HepG2 (cell line): ENCODE data around the gene WDR27. TPM values are rescaled to one million over a fixed set of nuclear protein-coding genes. Genes with fewer than 3 reads are reported as not detected.

Source experiments
- ELF3 ChIP-seq: IDR thresholded peaks from 2 replicates; pipeline ENCODE4 v1.6.1; 2016; ENCODE audit warnings: missing genetic modification reagents, missing compliant biosample characterization
- ETV5 ChIP-seq: IDR thresholded peaks from 2 replicates; pipeline ENCODE4 v1.6.1; 2018; ENCODE audit warnings: missing biosample characterization, missing genetic modification reagents, inconsistent platforms, borderline replicate concordance
- HOXD1 ChIP-seq: sonication (generic); formaldehyde crosslinking; IDR thresholded peaks from 2 replicates; pipeline ENCODE4 v1.5.0; 2020; ENCODE audit warnings: missing genetic modification reagents
- KAT2B ChIP-seq: fragments of 150-350 bp; IDR thresholded peaks from 2 replicates; pipeline ENCODE4 v1.6.1; 2014; ENCODE audit warnings: low read depth, low read length, borderline replicate concordance
- RXRA ChIP-seq: sonication (generic); formaldehyde crosslinking; IDR thresholded peaks from 2 replicates; pipeline ENCODE4 v1.5.1; 2020; ENCODE audit warnings: missing genetic modification reagents
- SOX6 ChIP-seq, 2 experiments: fragments of 450-650 bp in 1 of 2; sonication (generic) in 1 of 2; formaldehyde crosslinking in 1 of 2; IDR thresholded peaks; 2 replicates each; pipeline versions ENCODE4 v1.4.0 to v1.6.1; 2017 to 2020; ENCODE audit warnings: antibody characterized with exemption in 1 of 2, mild to moderate bottlenecking in 1 of 2, missing genetic modification reagents in 1 of 2
- TOPORS ChIP-seq: sonication (generic); formaldehyde crosslinking; IDR thresholded peaks from 2 replicates; pipeline ENCODE4 v1.8.0; 2023; ENCODE audit warnings: mild to moderate bottlenecking, missing genetic modification reagents
- ZBTB8A ChIP-seq: sonication (generic); formaldehyde crosslinking; IDR thresholded peaks from 2 replicates; pipeline ENCODE4 v1.4.0; 2020; ENCODE audit warnings: mild to moderate bottlenecking, low read depth, missing genetic modification reagents, borderline replicate concordance
- ZNF777 ChIP-seq: sonication (generic); formaldehyde crosslinking; IDR thresholded peaks from 2 replicates; pipeline ENCODE4 v1.4.0; 2020; ENCODE audit warnings: missing genetic modification reagents
- polyA plus RNA-seq, 8 experiments: library from polyadenylated mRNA; depleted of rRNA in 3 of 8; stranded (reverse) in 7 of 8; unstranded in 1 of 8; fragments of >200 nt; fragmentation: Illumina TruSeq in 4 of 8; extraction: Trizol in 4 of 8; gene quantifications; 2 replicates each; pipeline versions ENCODE4 v1.2.1 to v1.2.3, GENCODE V29; 2011 to 2016; ENCODE audit warnings: low read depth in 4 of 8, missing spikeins in 1 of 8, mixed read lengths in 1 of 8; ENCODE audit not compliant: insufficient read depth in 1 of 8
- total RNA-seq, 5 experiments: library from RNA; depleted of rRNA; stranded (reverse); fragments of >200 nt; fragmentation: Illumina TruSeq; extraction: Trizol; gene quantifications; 2 replicates each; pipeline ENCODE4 v1.2.3, GENCODE V29; 2016; ENCODE audit warnings: low read depth in 1 of 5
- TF ChIP-seq, protein P1 (sequence below): sonication (generic); formaldehyde crosslinking; IDR thresholded peaks from 2 replicates; pipeline ENCODE4 v1.4.0; 2020; ENCODE audit warnings: missing genetic modification reagents
- TF ChIP-seq, protein P2 (sequence below): sonication (generic); formaldehyde crosslinking; IDR thresholded peaks from 2 replicates; pipeline ENCODE4 v1.5.0; 2020; ENCODE audit warnings: mild to moderate bottlenecking, missing genetic modification reagents, borderline replicate concordance
- TF ChIP-seq, protein P3 (sequence below): sonication (generic); formaldehyde crosslinking; IDR thresholded peaks from 2 replicates; pipeline ENCODE4 v1.4.0; 2020; ENCODE audit warnings: mild to moderate bottlenecking, missing genetic modification reagents
- TF ChIP-seq, protein P4 (sequence below): sonication (generic); formaldehyde crosslinking; IDR thresholded peaks from 2 replicates; pipeline ENCODE4 v1.4.0; 2020; ENCODE audit warnings: missing genetic modification reagents
- TF ChIP-seq, protein P5 (sequence below): IDR thresholded peaks from 2 replicates; pipeline ENCODE4 v1.6.1; 2016; ENCODE audit warnings: mild to moderate bottlenecking
- TF ChIP-seq, protein P6 (sequence below): sonication (generic); formaldehyde crosslinking; IDR thresholded peaks from 2 replicates; pipeline ENCODE4 v1.4.0; 2020; ENCODE audit warnings: low read depth, mild to moderate bottlenecking, missing genetic modification reagents
- TF ChIP-seq, protein P7 (sequence below): sonication (generic); formaldehyde crosslinking; IDR thresholded peaks from 2 replicates; pipeline ENCODE4 v1.8.0; 2022; ENCODE audit warnings: missing genetic modification reagents, mild to moderate bottlenecking, borderline replicate concordance

WDR27 gene
- total and polyA plus RNA-seq, 2 of the 13 experiments (the other 11 are each of a cell fraction or from before 2014, with no cell fraction given), result 34.1 to 80.3 TPM

DNA sequence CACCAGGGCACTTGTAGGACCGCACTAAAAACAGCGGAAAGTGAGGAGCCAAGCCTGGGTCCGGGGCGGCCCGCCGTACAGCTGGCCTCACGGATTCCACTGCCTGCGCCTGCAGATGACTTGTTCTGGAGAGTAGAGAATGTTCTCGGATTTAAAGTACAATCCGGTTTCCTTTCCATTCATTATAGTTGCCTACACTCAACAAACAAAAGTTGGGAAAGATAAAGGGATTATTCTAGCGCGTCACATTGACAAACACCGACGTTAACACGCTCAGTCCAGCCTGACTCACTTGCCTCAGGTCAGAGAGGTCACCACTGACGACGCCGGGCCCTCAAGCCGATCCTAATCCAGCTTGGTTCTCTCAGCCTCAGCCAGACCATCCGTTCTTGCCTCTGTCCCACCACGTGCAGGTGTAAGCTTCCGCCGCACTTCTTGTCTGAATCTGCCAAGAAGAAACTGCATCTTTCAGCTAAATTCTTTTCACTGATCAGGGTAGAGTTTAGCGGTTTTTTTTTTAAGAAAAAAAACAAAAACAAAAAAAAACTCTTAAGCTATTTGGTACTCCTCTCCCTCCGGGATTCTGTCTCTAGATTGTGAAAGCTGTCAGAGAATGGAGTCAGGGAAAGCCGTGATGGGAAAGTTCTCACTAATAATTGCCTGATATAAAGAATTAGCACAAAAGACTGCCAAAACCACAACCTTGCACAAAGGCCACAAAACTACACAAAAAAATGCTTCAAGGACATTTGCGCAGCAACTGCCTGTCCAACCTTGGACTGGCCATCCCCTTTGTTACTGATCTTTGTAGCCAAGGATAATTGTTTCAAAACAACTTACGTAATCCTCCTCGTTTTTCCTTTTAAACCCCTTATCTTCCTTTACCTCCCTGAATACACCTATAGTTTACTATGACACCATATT, 23.6 kb upstream of the WDR27 start (continued):
- TF ChIP-seq, protein P1, sequence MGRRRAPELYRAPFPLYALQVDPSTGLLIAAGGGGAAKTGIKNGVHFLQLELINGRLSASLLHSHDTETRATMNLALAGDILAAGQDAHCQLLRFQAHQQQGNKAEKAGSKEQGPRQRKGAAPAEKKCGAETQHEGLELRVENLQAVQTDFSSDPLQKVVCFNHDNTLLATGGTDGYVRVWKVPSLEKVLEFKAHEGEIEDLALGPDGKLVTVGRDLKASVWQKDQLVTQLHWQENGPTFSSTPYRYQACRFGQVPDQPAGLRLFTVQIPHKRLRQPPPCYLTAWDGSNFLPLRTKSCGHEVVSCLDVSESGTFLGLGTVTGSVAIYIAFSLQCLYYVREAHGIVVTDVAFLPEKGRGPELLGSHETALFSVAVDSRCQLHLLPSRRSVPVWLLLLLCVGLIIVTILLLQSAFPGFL (CRISPR knock-in tag), result no peak
- TF ChIP-seq, protein P2, sequence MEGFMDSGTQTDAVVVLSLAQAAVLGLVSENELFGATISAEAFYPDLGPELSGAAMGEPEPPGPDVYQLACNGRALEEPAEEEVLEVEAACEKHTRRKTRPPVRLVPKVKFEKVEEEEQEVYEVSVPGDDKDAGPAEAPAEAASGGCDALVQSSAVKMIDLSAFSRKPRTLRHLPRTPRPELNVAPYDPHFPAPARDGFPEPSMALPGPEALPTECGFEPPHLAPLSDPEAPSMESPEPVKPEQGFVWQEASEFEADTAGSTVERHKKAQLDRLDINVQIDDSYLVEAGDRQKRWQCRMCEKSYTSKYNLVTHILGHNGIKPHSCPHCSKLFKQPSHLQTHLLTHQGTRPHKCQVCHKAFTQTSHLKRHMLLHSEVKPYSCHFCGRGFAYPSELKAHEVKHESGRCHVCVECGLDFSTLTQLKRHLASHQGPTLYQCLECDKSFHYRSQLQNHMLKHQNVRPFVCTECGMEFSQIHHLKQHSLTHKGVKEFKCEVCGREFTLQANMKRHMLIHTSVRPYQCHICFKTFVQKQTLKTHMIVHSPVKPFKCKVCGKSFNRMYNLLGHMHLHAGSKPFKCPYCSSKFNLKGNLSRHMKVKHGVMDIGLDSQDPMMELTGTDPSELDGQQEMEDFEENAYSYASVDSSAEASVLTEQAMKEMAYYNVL (CRISPR knock-in tag), result peak; percentile 83; the same call in 1 of the 2 replicates
- TF ChIP-seq, protein P3, sequence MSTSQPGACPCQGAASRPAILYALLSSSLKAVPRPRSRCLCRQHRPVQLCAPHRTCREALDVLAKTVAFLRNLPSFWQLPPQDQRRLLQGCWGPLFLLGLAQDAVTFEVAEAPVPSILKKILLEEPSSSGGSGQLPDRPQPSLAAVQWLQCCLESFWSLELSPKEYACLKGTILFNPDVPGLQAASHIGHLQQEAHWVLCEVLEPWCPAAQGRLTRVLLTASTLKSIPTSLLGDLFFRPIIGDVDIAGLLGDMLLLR (CRISPR knock-in tag), result peak; percentile 15; the same call in 1 of the 2 replicates
- TF ChIP-seq, protein P4, sequence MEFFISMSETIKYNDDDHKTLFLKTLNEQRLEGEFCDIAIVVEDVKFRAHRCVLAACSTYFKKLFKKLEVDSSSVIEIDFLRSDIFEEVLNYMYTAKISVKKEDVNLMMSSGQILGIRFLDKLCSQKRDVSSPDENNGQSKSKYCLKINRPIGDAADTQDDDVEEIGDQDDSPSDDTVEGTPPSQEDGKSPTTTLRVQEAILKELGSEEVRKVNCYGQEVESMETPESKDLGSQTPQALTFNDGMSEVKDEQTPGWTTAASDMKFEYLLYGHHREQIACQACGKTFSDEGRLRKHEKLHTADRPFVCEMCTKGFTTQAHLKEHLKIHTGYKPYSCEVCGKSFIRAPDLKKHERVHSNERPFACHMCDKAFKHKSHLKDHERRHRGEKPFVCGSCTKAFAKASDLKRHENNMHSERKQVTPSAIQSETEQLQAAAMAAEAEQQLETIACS (CRISPR knock-in tag), result no peak
- TF ChIP-seq, protein P5, sequence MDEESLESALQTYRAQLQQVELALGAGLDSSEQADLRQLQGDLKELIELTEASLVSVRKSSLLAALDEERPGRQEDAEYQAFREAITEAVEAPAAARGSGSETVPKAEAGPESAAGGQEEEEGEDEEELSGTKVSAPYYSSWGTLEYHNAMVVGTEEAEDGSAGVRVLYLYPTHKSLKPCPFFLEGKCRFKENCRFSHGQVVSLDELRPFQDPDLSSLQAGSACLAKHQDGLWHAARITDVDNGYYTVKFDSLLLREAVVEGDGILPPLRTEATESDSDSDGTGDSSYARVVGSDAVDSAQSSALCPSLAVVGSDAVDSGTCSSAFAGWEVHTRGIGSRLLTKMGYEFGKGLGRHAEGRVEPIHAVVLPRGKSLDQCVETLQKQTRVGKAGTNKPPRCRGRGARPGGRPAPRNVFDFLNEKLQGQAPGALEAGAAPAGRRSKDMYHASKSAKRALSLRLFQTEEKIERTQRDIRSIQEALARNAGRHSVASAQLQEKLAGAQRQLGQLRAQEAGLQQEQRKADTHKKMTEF, result peak; percentile 63
- TF ChIP-seq SOX6 (IDR thresholded peaks at IDR 0.05) (no peak), SOX6 (CRISPR knock-in tag; IDR thresholded peaks at IDR 0.05) (peak; percentile 98), KAT2B (no peak), ELF3 (CRISPR knock-in tag) (peak; percentile 89), ETV5 (CRISPR knock-in tag) (no peak; the same call in 1 of the 2 replicates), HOXD1 (CRISPR knock-in tag) (peak; percentile 48; the same call in 1 of the 2 replicates), ZNF777 (peak; percentile 87), TOPORS (CRISPR knock-in tag) (no peak; the same call in 1 of the 2 replicates), RXRA (peak; percentile 57), ZBTB8A (CRISPR knock-in tag) (no peak; the same call in 1 of the 2 replicates)
- TF ChIP-seq, protein P6, sequence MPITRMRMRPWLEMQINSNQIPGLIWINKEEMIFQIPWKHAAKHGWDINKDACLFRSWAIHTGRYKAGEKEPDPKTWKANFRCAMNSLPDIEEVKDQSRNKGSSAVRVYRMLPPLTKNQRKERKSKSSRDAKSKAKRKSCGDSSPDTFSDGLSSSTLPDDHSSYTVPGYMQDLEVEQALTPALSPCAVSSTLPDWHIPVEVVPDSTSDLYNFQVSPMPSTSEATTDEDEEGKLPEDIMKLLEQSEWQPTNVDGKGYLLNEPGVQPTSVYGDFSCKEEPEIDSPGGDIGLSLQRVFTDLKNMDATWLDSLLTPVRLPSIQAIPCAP (CRISPR knock-in tag), result no peak
- TF ChIP-seq, protein P7, sequence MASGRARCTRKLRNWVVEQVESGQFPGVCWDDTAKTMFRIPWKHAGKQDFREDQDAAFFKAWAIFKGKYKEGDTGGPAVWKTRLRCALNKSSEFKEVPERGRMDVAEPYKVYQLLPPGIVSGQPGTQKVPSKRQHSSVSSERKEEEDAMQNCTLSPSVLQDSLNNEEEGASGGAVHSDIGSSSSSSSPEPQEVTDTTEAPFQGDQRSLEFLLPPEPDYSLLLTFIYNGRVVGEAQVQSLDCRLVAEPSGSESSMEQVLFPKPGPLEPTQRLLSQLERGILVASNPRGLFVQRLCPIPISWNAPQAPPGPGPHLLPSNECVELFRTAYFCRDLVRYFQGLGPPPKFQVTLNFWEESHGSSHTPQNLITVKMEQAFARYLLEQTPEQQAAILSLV (CRISPR knock-in tag), result peak; percentile 57; the same call in 1 of the 2 replicates
